ENCODE data around the gene SPRY2. TPM values are rescaled to one million over a fixed set of nuclear protein-coding genes. Genes with fewer than 3 reads are reported as not detected.

Gene SPRY2
- total RNA-seq, 1 donor from 2014 or later: 57.7 TPM

DNA sequence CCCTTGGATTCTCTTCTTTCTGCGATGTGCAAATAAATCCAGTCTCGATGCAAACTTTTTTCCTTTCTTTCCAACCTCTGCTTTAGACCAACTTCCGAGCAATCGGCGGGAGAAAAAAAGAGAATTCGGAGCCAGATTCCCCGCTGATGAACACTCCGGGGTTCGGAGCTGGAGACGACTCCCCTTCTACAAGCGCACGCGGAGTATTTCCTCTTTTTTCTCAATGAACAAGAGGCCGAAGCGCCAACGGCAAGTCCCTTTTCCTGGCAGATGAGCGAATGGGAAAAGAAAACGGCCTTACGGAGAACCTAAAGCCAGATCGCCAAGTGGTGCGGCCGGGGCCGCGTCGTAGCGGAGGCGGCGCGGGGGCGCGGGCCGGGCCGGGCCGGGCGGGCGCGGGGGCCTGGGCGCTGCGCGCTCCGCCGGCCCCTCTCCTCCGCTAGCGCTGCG lies 250 bp downstream of the SPRY2 start:
- H3K9me3 Mint-ChIP-seq: no peaks in the 10 kb centered on the region
- no peak for DNase-seq (ENCODE audit: low spot score in 2 of 2, unreplicated experiment in 2 of 2)
- peak overlapping the region; percentile 82 for H3K27ac Mint-ChIP-seq
- peaks cover 13% of the 10 kb centered on the region for H3K36me3 Mint-ChIP-seq
- H3K4me3 Mint-ChIP-seq: no peak overlapping the region
- TF ChIP-seq, protein P1, sequence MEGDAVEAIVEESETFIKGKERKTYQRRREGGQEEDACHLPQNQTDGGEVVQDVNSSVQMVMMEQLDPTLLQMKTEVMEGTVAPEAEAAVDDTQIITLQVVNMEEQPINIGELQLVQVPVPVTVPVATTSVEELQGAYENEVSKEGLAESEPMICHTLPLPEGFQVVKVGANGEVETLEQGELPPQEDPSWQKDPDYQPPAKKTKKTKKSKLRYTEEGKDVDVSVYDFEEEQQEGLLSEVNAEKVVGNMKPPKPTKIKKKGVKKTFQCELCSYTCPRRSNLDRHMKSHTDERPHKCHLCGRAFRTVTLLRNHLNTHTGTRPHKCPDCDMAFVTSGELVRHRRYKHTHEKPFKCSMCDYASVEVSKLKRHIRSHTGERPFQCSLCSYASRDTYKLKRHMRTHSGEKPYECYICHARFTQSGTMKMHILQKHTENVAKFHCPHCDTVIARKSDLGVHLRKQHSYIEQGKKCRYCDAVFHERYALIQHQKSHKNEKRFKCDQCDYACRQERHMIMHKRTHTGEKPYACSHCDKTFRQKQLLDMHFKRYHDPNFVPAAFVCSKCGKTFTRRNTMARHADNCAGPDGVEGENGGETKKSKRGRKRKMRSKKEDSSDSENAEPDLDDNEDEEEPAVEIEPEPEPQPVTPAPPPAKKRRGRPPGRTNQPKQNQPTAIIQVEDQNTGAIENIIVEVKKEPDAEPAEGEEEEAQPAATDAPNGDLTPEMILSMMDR (IDR thresholded peaks at IDR 0.05; ENCODE audit: unreplicated experiment): no peak
- peaks cover 52% of the 10 kb centered on the region for H3K4me1 Mint-ChIP-seq
- no peaks in the 10 kb centered on the region for H3K27me3 Mint-ChIP-seq (ENCODE audit: low read depth)

DNA sequence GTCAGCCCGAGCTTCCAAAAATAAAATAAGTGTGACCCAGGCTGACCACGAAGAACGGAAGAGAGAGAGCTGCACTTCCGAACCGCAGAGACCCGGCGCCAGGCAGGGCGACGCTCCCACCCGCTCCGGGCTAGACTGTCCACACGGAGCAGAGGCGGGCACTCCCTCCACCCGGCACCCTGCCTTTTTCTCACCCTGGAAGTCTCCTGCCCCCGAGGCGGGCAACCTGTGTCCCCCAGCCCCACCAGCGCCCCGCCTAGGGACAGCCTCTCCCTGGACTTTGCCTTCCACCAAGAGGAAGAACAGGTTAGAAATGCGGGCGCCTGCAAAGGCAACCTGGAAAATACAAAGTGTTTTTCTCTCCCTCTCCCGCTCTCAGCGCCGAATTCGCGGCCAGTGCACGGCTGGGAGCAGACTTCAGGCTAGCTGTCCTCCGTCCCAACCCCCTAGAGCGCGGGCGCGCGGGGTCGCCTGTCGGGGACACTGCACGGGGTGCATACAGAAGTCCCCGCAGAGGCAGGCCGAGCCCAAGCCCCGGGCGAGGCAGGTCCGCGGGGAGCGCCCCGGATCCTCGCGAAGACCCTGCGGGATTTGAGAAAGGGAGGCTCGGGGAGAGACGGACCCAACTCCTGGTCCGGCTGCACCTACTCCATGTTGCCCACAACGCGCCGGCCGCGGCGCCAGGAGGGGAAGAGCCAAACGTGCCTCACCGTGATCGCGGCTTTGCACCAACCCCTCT lies 845 bp downstream of the SPRY2 start:
- no peaks in the 10 kb centered on the region for H3K9me3 Mint-ChIP-seq
- peak; percentile 22 to 59 for DNase-seq (ENCODE audit: low spot score in 2 of 2, unreplicated experiment in 2 of 2)
- no peak overlapping the region for H3K4me3 Mint-ChIP-seq
- H3K27me3 Mint-ChIP-seq (ENCODE audit: low read depth): no peaks in the 10 kb centered on the region
- H3K36me3 Mint-ChIP-seq: peaks cover 13% of the 10 kb centered on the region
- H3K4me1 Mint-ChIP-seq: peaks cover 52% of the 10 kb centered on the region
- H3K27ac Mint-ChIP-seq: no peak overlapping the region
- TF ChIP-seq, protein P1 (IDR thresholded peaks at IDR 0.05; ENCODE audit: unreplicated experiment): no peak

DNA sequence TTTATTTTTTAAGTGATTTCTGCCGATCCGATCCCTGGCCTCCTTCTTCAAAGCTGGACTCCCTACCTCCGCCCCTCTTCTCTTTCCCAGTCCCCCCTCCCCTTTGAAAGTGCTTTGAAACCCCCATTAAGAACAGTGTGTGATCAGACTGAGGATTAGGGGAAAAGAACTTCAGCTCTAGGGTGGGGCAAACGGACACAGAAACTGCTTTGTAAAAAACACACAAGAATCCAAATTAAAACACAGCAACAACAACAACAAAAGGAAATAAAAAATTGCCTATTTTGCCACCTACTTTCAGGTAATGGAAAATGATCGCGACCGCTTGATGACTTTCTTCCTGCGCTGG lies 1.4 kb downstream of the SPRY2 start:
- Mint-ChIP-seq H3K9me3 (no peaks in the 10 kb centered on the region), H3K27ac (no peak overlapping the region), H3K36me3 (peaks cover 15% of the 10 kb centered on the region), H3K4me1 (peaks cover 55% of the 10 kb centered on the region), H3K27me3 (ENCODE audit: low read depth) (no peaks in the 10 kb centered on the region), H3K4me3 (no peak overlapping the region)
- DNase-seq (ENCODE audit: low spot score in 2 of 2, unreplicated experiment in 2 of 2): no peak
- TF ChIP-seq, protein P1 (IDR thresholded peaks at IDR 0.05; ENCODE audit: unreplicated experiment): no peak

DNA sequence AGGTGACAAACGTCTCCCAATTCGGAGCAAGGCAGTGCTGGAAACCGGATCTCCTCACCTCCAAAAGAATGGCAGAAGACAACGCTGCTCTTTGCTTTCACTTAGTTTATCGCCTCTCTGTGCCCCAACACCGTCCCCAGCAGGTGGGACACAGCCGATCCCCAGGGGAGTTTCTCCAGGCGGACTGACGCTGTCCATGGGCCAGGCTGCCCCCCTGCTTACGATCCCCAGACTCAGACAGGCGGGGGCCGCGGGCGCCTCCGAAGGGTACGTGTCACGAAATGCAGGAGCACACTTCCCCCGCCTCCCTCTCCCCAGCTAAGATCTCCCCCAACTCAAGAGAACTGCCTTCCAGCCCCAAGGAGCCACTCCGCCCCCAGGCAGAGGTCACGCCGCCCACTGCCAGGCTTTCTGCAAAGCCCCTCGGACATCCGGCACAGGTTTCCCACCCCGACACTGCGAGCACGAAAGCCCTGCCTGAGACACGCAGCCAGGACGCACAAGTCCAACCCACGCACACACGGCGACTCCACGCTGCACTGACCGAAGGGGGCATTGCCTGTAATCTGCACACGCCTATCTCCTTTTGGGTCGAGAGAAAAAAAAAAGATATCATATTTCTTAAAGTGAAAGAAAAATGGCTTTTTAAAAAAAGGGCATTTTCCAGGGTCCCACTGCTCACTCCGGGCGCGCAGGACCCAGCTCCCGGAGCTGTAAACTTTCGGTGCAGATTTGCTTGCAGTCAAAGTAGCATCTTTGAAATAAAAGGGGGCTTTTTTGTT lies 2.0 kb downstream of the SPRY2 start:
- peak; percentile 34 to 62 for DNase-seq (ENCODE audit: low spot score in 2 of 2, unreplicated experiment in 2 of 2)
- no peak overlapping the region for H3K27ac Mint-ChIP-seq
- peaks cover 57% of the 10 kb centered on the region for H3K4me1 Mint-ChIP-seq
- no peak overlapping the region for H3K4me3 Mint-ChIP-seq
- no peaks in the 10 kb centered on the region for H3K9me3 Mint-ChIP-seq
- TF ChIP-seq, protein P1 (IDR thresholded peaks at IDR 0.05; ENCODE audit: unreplicated experiment): no peak
- peaks cover 19% of the 10 kb centered on the region for H3K36me3 Mint-ChIP-seq
- H3K27me3 Mint-ChIP-seq (ENCODE audit: low read depth): no peaks in the 10 kb centered on the region

DNA sequence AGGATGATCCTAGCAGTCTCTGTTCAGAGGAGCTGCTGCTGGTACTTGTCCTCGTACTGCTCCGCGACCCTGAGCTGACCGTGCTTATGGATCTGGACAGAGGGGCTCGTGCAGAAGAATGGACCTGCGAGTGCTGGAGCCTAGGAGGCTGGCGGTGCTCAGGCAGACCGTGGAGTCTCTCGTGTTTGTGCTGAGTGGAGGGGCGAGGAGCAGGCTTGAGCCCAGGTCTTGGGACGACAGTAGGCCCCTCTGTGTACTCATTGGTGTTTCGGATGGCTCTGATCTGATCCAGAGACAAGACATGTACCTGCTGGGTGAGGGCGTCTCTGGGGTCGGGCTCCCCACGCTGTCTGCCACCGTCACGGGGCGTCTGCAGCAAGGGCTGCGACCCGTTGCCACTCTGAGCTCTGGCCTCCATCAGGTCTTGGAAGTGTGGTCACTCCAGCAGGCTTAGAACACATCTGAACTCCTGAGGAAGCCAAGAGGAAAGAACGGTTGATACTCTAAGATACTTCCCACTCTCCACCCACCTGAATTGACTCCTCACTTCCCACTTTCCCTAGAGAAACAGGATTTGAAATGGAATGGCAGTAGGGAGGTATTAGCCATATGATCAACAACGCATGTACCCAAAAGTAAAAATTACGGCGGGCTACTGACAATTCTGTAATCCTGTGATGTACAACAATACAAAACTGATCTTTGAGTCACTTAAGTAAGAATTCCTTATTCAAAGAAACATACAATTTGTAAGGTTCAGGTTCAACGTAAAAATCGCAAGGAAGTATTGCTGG lies 3.4 kb downstream of the SPRY2 start:
- Mint-ChIP-seq H3K36me3 (peaks cover 21% of the 10 kb centered on the region), H3K4me1 (peaks cover 46% of the 10 kb centered on the region), H3K9me3 (no peaks in the 10 kb centered on the region), H3K4me3 (no peak overlapping the region), H3K27me3 (ENCODE audit: low read depth) (no peaks in the 10 kb centered on the region), H3K27ac (no peak overlapping the region)
- TF ChIP-seq, protein P1 (IDR thresholded peaks at IDR 0.05; ENCODE audit: unreplicated experiment): no peak
- no peak for DNase-seq (ENCODE audit: low spot score in 2 of 2, unreplicated experiment in 2 of 2)
